Activated naive CD8-positive, alpha-beta T cell treated with anti-CD3 and anti-CD28 coated beads, Interleukin-2, amount 10 ng/mL, durations not matched to agents 7 days and 5 days (primary cell): ENCODE results near the gene MKNK2. TPM values are rescaled to one million over a fixed set of nuclear protein-coding genes. Genes with fewer than 3 reads are reported as not detected.
A peak's percentile ranks its signal among the peaks of the same experiment; 100 is the strongest.

Experiments
- ATAC-seq: fragments of 150-1000 bp; cut with Tn5 transposase; one replicate; pipeline ENCODE4 v1.10.0; 2021; ENCODE audit warnings: low read depth, moderate library complexity
- POLR2A ChIA-PET: fragments of 350-600 bp; sonication (Branson Sonifier 250); formaldehyde crosslinking; loops from one replicate; lab custom pipeline; 2021; ENCODE audit warnings: antibody characterized with exemption; lab: Charles Lee
- DNase-seq: peaks from one replicate; pipeline ENCODE4 v3.0.0; 2021
- H3K27ac Mint-ChIP-seq: one replicate; pipeline ENCODE4 v1.8.0; 2022; ENCODE audit warnings: mild to moderate bottlenecking, mixed read lengths
- H3K27me3 Mint-ChIP-seq: one replicate; pipeline ENCODE4 v1.8.0; 2022; ENCODE audit warnings: mild to moderate bottlenecking, moderate library complexity, mixed read lengths
- H3K36me3 Mint-ChIP-seq: one replicate; pipeline ENCODE4 v1.8.0; 2021; ENCODE audit warnings: mild to moderate bottlenecking, mixed read lengths
- H3K4me1 Mint-ChIP-seq: one replicate; pipeline ENCODE4 v1.8.0; 2021; ENCODE audit warnings: mixed read lengths
- H3K4me3 Mint-ChIP-seq: one replicate; pipeline ENCODE4 v1.8.0; 2022; ENCODE audit warnings: mild to moderate bottlenecking, moderate library complexity, mixed read lengths
- H3K9me3 Mint-ChIP-seq: one replicate; pipeline ENCODE4 v1.8.0; 2021; ENCODE audit warnings: mixed read lengths
- total RNA-seq, 2 experiments: library from RNA; stranded (reverse); gene quantifications; one replicate each; pipeline ENCODE4 v1.2.3, GENCODE V29; 2021

Gene MKNK2
- total RNA-seq, 2 experiments from 2014 or later, result 319 to 341 TPM

GRCh38 chr19:2014731-2015607 lies 36.1 kb downstream of the MKNK2 start:
- peak; percentile 70 for DNase-seq
- H3K27me3 Mint-ChIP-seq, result no peaks in the 10 kb centered on the region
- no peaks in the 10 kb centered on the region for H3K9me3 Mint-ChIP-seq
- peak overlapping the region; percentile 54 for H3K27ac Mint-ChIP-seq
- H3K4me3 Mint-ChIP-seq, result peak overlapping the region; percentile 81
- ATAC-seq, result peak; percentile 53
- POLR2A ChIA-PET, result no interaction called here
- H3K4me1 Mint-ChIP-seq, result peaks cover 11% of the 10 kb centered on the region
- H3K36me3 Mint-ChIP-seq, result peaks cover 16% of the 10 kb centered on the region

GRCh38 chr19:2014131-2014571 lies 36.9 kb downstream of the MKNK2 start:
- Mint-ChIP-seq H3K4me1 (peaks cover 5% of the 10 kb centered on the region), H3K36me3 (peaks cover 16% of the 10 kb centered on the region)
- POLR2A ChIA-PET, result no interaction called here

GRCh38 chr19:2013683-2013961 lies 37.4 kb downstream of the MKNK2 start:
- Mint-ChIP-seq H3K27me3 (no peaks in the 10 kb centered on the region), H3K9me3 (no peaks in the 10 kb centered on the region), H3K36me3 (peaks cover 16% of the 10 kb centered on the region), H3K27ac (peak overlapping the region; percentile 9), H3K4me1 (peaks cover 5% of the 10 kb centered on the region), H3K4me3 (peak overlapping the region; percentile 53)
- no peak for DNase-seq
- POLR2A ChIA-PET, result no interaction called here
- ATAC-seq, result no peak

More at GRCh38 chr19:2014131-2014571, 36.9 kb downstream of the MKNK2 start:
- ATAC-seq (no peak), DNase-seq (no peak)
- no peaks in the 10 kb centered on the region for H3K27me3 Mint-ChIP-seq
- peak overlapping the region; percentile 9 for H3K27ac Mint-ChIP-seq
- no peaks in the 10 kb centered on the region for H3K9me3 Mint-ChIP-seq
- peak overlapping the region; percentile 81 for H3K4me3 Mint-ChIP-seq

- H3K4me3 Mint-ChIP-seq, result peak overlapping the region; percentile 35
- H3K27me3 Mint-ChIP-seq, result no peaks in the 10 kb centered on the region
- POLR2A ChIA-PET, result no interaction called here
- DNase-seq (no peak), ATAC-seq (no peak)
- H3K9me3 Mint-ChIP-seq, result no peaks in the 10 kb centered on the region
- H3K4me1 Mint-ChIP-seq, result peaks cover 5% of the 10 kb centered on the region
- peaks cover 16% of the 10 kb centered on the region for H3K36me3 Mint-ChIP-seq
- no peak overlapping the region for H3K27ac Mint-ChIP-seq
Measured at GRCh38 chr19:2012941-2013682, 37.9 kb downstream of the MKNK2 start.

- H3K27ac Mint-ChIP-seq, result no peak overlapping the region
- H3K4me3 Mint-ChIP-seq, result no peak overlapping the region
- ATAC-seq (no peak), DNase-seq (no peak)
- H3K9me3 Mint-ChIP-seq, result no peaks in the 10 kb centered on the region
- POLR2A ChIA-PET, result interaction anchor here (1.1 kb wide), 1 partner anchor 147 kb away, joined by 4 read pairs; no protein-coding TSS in a partner anchor
- peaks cover 7% of the 10 kb centered on the region for H3K4me1 Mint-ChIP-seq
- H3K27me3 Mint-ChIP-seq, result no peaks in the 10 kb centered on the region
- H3K36me3 Mint-ChIP-seq, result peaks cover 16% of the 10 kb centered on the region
Measured at GRCh38 chr19:2011169-2011568, 39.9 kb downstream of the MKNK2 start.

GRCh38 chr19:2010135-2010668 lies 40.8 kb downstream of the MKNK2 start:
- ATAC-seq (no peak), DNase-seq (no peak)
- Mint-ChIP-seq H3K9me3 (no peaks in the 10 kb centered on the region), H3K4me3 (no peak overlapping the region), H3K36me3 (peaks cover 16% of the 10 kb centered on the region), H3K27ac (no peak overlapping the region), H3K27me3 (no peaks in the 10 kb centered on the region), H3K4me1 (peaks cover 8% of the 10 kb centered on the region)
- POLR2A ChIA-PET, result interaction anchor here (0.7 to 1.1 kb wide), 2 partner anchors 146 to 333 kb away, joined by 4 to 5 read pairs; no protein-coding TSS in a partner anchor

GRCh38 chr19:2003874-2004273 lies 47.2 kb downstream of the MKNK2 start:
- DNase-seq (no peak), ATAC-seq (no peak)
- peaks cover 4% of the 10 kb centered on the region for H3K4me1 Mint-ChIP-seq
- no peak overlapping the region for H3K27ac Mint-ChIP-seq
- H3K27me3 Mint-ChIP-seq, result no peaks in the 10 kb centered on the region
- POLR2A ChIA-PET, result interaction anchor here (0.6 to 0.7 kb wide), 2 partner anchors 58 to 513 kb away, joined by 3 to 4 read pairs; no protein-coding TSS in a partner anchor
- no peak overlapping the region for H3K4me3 Mint-ChIP-seq
- no peaks in the 10 kb centered on the region for H3K9me3 Mint-ChIP-seq
- H3K36me3 Mint-ChIP-seq, result peaks cover 3% of the 10 kb centered on the region

- no peak overlapping the region for H3K27ac Mint-ChIP-seq
- H3K9me3 Mint-ChIP-seq, result no peaks in the 10 kb centered on the region
- DNase-seq (no peak), ATAC-seq (no peak)
- H3K4me3 Mint-ChIP-seq, result no peak overlapping the region
- POLR2A ChIA-PET, result no interaction called here
- peaks cover 11% of the 10 kb centered on the region for H3K36me3 Mint-ChIP-seq
- H3K27me3 Mint-ChIP-seq, result no peaks in the 10 kb centered on the region
- H3K4me1 Mint-ChIP-seq, result peaks cover 4% of the 10 kb centered on the region
Measured at GRCh38 chr19:1999856-2000515, 51.1 kb downstream of the MKNK2 start.

- no peak for DNase-seq
- POLR2A ChIA-PET, result no interaction called here
- peak; percentile 51 for ATAC-seq
- H3K36me3 Mint-ChIP-seq, result peaks cover 13% of the 10 kb centered on the region
- no peaks in the 10 kb centered on the region for H3K27me3 Mint-ChIP-seq
- H3K27ac Mint-ChIP-seq, result no peak overlapping the region
- no peak overlapping the region for H3K4me3 Mint-ChIP-seq
- no peaks in the 10 kb centered on the region for H3K9me3 Mint-ChIP-seq
- H3K4me1 Mint-ChIP-seq, result peaks cover 5% of the 10 kb centered on the region
Measured at GRCh38 chr19:1998712-1999708, 52.0 kb downstream of the MKNK2 start.

GRCh38 chr19:1997353-1998233 lies 53.5 kb downstream of the MKNK2 start:
- H3K27me3 Mint-ChIP-seq, result no peaks in the 10 kb centered on the region
- ATAC-seq (no peak), DNase-seq (no peak)
- no peaks in the 10 kb centered on the region for H3K9me3 Mint-ChIP-seq
- H3K36me3 Mint-ChIP-seq, result peaks cover 16% of the 10 kb centered on the region
- no peak overlapping the region for H3K27ac Mint-ChIP-seq
- no peak overlapping the region for H3K4me3 Mint-ChIP-seq
- peaks cover 5% of the 10 kb centered on the region for H3K4me1 Mint-ChIP-seq
- POLR2A ChIA-PET, result interaction anchor here (0.6 kb wide), 1 partner anchor 21 kb away, joined by 7 read pairs; no protein-coding TSS in a partner anchor

- H3K4me3 Mint-ChIP-seq, result no peak overlapping the region
- peaks cover 17% of the 10 kb centered on the region for H3K36me3 Mint-ChIP-seq
- ATAC-seq (no peak), DNase-seq (no peak)
- H3K27ac Mint-ChIP-seq, result no peak overlapping the region
- peaks cover 4% of the 10 kb centered on the region for H3K4me1 Mint-ChIP-seq
- POLR2A ChIA-PET, result no interaction called here
- H3K27me3 Mint-ChIP-seq, result no peaks in the 10 kb centered on the region
- no peaks in the 10 kb centered on the region for H3K9me3 Mint-ChIP-seq
Measured at GRCh38 chr19:1992759-1993260, 58.2 kb downstream of the MKNK2 start.
